ENCODE results near the gene ARAP2. TPM values are rescaled to one million over a fixed set of nuclear protein-coding genes. Genes with fewer than 3 reads are reported as not detected.

Gene ARAP2
- total RNA-seq, 1 donor from 2014 or later: 40.1 TPM

- DNase-seq (ENCODE audit: low spot score): no peak
- Mint-ChIP-seq H3K36me3 (ENCODE audit: low read depth) (no peaks in the 10 kb centered on the region), H3K4me3 (no peak overlapping the region), H3K27ac (no peak overlapping the region), H3K4me1 (ENCODE audit: low read depth) (no peaks in the 10 kb centered on the region), H3K27me3 (ENCODE audit: insufficient read depth) (peaks cover 5% of the 10 kb centered on the region), H3K9me3 (peaks cover 10% of the 10 kb centered on the region)
- intact Hi-C loops (cut with micrococcal nuclease): no loop called here
These were observed 207.2 kb downstream of the ARAP2 start for GRCh38 chr4:36037127-36037526.

DNA sequence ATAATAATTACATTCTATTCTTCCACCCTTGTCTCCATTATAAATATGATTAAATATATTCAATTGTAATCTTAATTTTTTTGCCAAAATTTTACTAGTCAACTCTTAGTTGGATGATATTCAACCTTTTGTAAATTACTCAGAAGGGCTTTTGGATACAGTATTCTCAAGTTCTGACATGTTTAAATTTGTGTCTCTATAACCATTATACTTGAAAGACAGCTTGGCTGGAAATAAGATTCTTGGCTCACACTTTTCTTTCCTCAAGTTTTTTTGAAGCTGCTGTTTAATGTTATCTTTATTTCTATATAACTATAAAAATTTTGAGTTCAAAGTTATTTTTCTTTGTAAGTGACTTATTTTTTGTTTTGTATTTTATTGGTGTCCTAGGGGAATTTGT is 214.4 kb downstream of the ARAP2 start:
- Mint-ChIP-seq H3K27me3 (ENCODE audit: insufficient read depth) (peaks cover 2% of the 10 kb centered on the region), H3K4me3 (no peak overlapping the region), H3K36me3 (ENCODE audit: low read depth) (no peaks in the 10 kb centered on the region), H3K27ac (no peak overlapping the region), H3K9me3 (peaks cover 10% of the 10 kb centered on the region), H3K4me1 (ENCODE audit: low read depth) (no peaks in the 10 kb centered on the region)
- intact Hi-C loops (cut with micrococcal nuclease): no loop called here
- DNase-seq (ENCODE audit: low spot score): no peak

DNA sequence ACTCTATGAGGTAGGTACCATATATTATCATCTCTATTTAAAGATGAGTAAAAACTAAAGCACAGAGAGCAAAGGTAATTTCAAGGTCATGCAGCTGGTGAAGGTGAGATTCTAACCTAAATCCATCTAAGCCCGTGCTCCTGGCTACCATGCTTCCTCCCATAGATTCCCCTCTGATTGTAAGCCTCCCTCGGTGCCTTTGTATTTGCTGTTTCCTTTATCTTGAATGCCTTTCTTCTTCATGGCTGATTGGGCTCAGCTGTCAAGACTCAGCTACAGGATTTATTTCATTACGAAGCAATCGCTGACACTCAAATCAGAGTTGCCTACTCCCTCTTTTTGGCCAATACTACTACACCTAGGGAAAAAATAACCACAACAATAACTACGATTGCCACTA is 217.1 kb downstream of the ARAP2 start:
- Mint-ChIP-seq H3K36me3 (ENCODE audit: low read depth) (no peaks in the 10 kb centered on the region), H3K4me1 (ENCODE audit: low read depth) (no peaks in the 10 kb centered on the region), H3K27ac (no peak overlapping the region), H3K9me3 (no peaks in the 10 kb centered on the region), H3K27me3 (ENCODE audit: insufficient read depth) (peaks cover 2% of the 10 kb centered on the region), H3K4me3 (no peak overlapping the region)
- intact Hi-C loops (cut with micrococcal nuclease): no loop called here
- no peak for DNase-seq (ENCODE audit: low spot score)

DNA sequence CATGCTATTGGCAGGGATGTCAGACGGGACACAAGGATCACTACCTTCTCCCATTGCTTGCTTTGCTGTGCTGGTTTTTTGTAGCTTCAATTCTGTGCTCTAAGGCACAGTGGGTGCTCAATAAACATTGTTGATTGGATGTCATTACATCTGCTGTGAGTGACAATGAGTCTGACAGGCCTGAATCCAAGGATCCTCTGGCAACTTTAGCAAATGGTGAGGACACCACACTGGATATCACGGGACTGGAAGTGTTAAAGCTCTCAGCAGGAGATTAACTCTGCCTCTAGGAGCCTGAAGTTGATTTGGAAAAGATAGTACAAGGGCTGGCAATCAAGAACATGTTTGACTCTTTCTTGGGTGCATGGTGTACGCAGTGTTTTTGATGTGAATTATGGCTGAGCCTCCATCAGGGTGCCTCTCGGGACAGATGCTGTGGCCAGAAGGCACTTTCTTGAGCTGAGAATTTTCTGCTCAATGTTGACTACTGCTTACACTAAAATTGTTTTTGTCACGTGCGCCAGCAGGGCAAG is 217.9 kb downstream of the ARAP2 start:
- H3K4me1 Mint-ChIP-seq (ENCODE audit: low read depth): no peaks in the 10 kb centered on the region

GRCh38 chr4:36024901-36025660 is 219.2 kb downstream of the ARAP2 start:
- intact Hi-C loops (cut with micrococcal nuclease): no loop called here
- Mint-ChIP-seq H3K27me3 (ENCODE audit: insufficient read depth) (no peaks in the 10 kb centered on the region), H3K27ac (no peak overlapping the region), H3K4me1 (ENCODE audit: low read depth) (no peaks in the 10 kb centered on the region), H3K36me3 (ENCODE audit: low read depth) (no peaks in the 10 kb centered on the region), H3K4me3 (no peak overlapping the region), H3K9me3 (no peaks in the 10 kb centered on the region)
- DNase-seq (ENCODE audit: low spot score): no peak

More for the DNA sequence above, 217.9 kb downstream of the ARAP2 start:
- H3K27me3 Mint-ChIP-seq (ENCODE audit: insufficient read depth): peaks cover 2% of the 10 kb centered on the region
- intact Hi-C loops (cut with micrococcal nuclease): no loop called here
- H3K36me3 Mint-ChIP-seq (ENCODE audit: low read depth): no peaks in the 10 kb centered on the region
- H3K4me3 Mint-ChIP-seq: no peak overlapping the region
- H3K9me3 Mint-ChIP-seq: no peaks in the 10 kb centered on the region
- DNase-seq (ENCODE audit: low spot score): no peak
- no peak overlapping the region for H3K27ac Mint-ChIP-seq

GRCh38 chr4:36020351-36020750 is 224.0 kb downstream of the ARAP2 start:
- DNase-seq (ENCODE audit: low spot score): no peak
- H3K27me3 Mint-ChIP-seq (ENCODE audit: insufficient read depth): peaks cover under 1% of the 10 kb centered on the region
- no peaks in the 10 kb centered on the region for H3K9me3 Mint-ChIP-seq
- no peaks in the 10 kb centered on the region for H3K4me1 Mint-ChIP-seq (ENCODE audit: low read depth)
- H3K36me3 Mint-ChIP-seq (ENCODE audit: low read depth): no peaks in the 10 kb centered on the region
- intact Hi-C loops (cut with micrococcal nuclease): no loop called here
- H3K27ac Mint-ChIP-seq: no peak overlapping the region
- H3K4me3 Mint-ChIP-seq: no peak overlapping the region

Other genes starting within 250 kb of the ARAP2 start
- 0.86 and 1.0 TPM in 2 replicates for gene DTHD1, start 37.1 kb upstream of the ARAP2 start, total RNA-seq

All from activated T-helper 1 cell treated with anti-CD3 and anti-CD28 coated beads, Interleukin-12 subunit alpha, Interleukin-12 subunit beta, Interleukin-2, Interleukin-4 antibody, amounts not matched to agents 30 ng/mL and 10 ng/mL and 1 ng/mL, durations not matched to agents 14 hours and 24 hours and 36 hours (primary cell).